Fibroblast of lung (primary cell): ENCODE measurements around the gene FAM50B. TPM values are rescaled to one million over a fixed set of nuclear protein-coding genes. Genes with fewer than 3 reads are reported as not detected.

ENCODE experiments used
- DNase-seq, 2 donors: peaks; one replicate each; pipeline versions ENCODE4 v3.0.0 to v3.0.0-alpha.2; 2010; ENCODE audit warnings: low read depth in 2 of 2
- H2AFZ ChIP-seq: 2 replicates; pipeline ENCODE4 v1.5.1; 2012; ENCODE audit warnings: low read length, control low read depth, inconsistent platforms
- H3K27ac ChIP-seq: 2 replicates; pipeline ENCODE4 v1.5.1; 2011; ENCODE audit warnings: low read length, control low read depth; ENCODE audit not compliant: insufficient read depth
- H3K27me3 ChIP-seq: 2 replicates; pipeline ENCODE4 v1.5.1; 2011; ENCODE audit warnings: mild to moderate bottlenecking, low read length; ENCODE audit not compliant: control insufficient read depth, insufficient read depth
- H3K36me3 ChIP-seq: 2 replicates; pipeline ENCODE4 v1.5.1; 2011; ENCODE audit warnings: low read length; ENCODE audit not compliant: control insufficient read depth, insufficient read depth
- H3K4me1 ChIP-seq: 2 replicates; pipeline ENCODE4 v1.5.1; 2011; ENCODE audit warnings: low read length; ENCODE audit not compliant: control insufficient read depth, insufficient read depth; ENCODE audit errors: extremely low read depth
- H3K4me2 ChIP-seq: 2 replicates; pipeline ENCODE4 v1.5.1; 2011; ENCODE audit warnings: low read length, control low read depth; ENCODE audit not compliant: insufficient read depth; ENCODE audit errors: extremely low read depth
- H3K4me3 ChIP-seq, 4 experiments: fragments of 200-600 bp in 1 of 4; sonication (generic) in 1 of 4; replicated peaks in 1 of 4; 2 replicates each; pipeline ENCODE4 v1.5.1; 2011 to 2016; ENCODE audit warnings: low read length in 4 of 4, low read depth in 3 of 4, mild to moderate bottlenecking in 3 of 4, control low read depth in 2 of 4, inconsistent platforms in 1 of 4, mixed read lengths in 1 of 4; ENCODE audit not compliant: insufficient read depth in 1 of 4; ENCODE audit errors: control extremely low read depth in 1 of 4
- H3K79me2 ChIP-seq: 2 replicates; pipeline ENCODE4 v1.5.1; 2012; ENCODE audit warnings: mild to moderate bottlenecking, low read length, inconsistent platforms; ENCODE audit not compliant: control insufficient read depth, insufficient read depth
- H3K9ac ChIP-seq: 2 replicates; pipeline ENCODE4 v1.5.1; 2011; ENCODE audit warnings: mild to moderate bottlenecking, low read length, control low read depth; ENCODE audit not compliant: insufficient read depth
- H3K9me3 ChIP-seq: 2 replicates; pipeline ENCODE4 v1.5.1; 2012; ENCODE audit warnings: low read depth, low read length; ENCODE audit not compliant: control insufficient read depth, insufficient read depth
- H4K20me1 ChIP-seq: 2 replicates; pipeline ENCODE4 v1.5.1; 2011; ENCODE audit warnings: low read length; ENCODE audit not compliant: control insufficient read depth, insufficient read depth; ENCODE audit errors: extremely low read depth
- CTCF ChIP-seq, 2 donors: IDR thresholded peaks in 1 of 2; conservative IDR thresholded peaks in 1 of 2; 1 replicate in 1 of 2; 2 replicates in 1 of 2; pipeline ENCODE4 v1.5.1; 2011 to 2012; ENCODE audit warnings: low read length in 2 of 2, control low read depth in 1 of 2, inconsistent platforms in 1 of 2, low read depth in 1 of 2, mild to moderate bottlenecking in 1 of 2
- EZH2 ChIP-seq: IDR thresholded peaks from 2 replicates; pipeline ENCODE4 v1.5.1; 2012; ENCODE audit warnings: low read length, control low read depth, mild to moderate bottlenecking; ENCODE audit errors: missing control alignments
- polyA plus RNA-seq, 2 donors: library from polyadenylated mRNA; depleted of rRNA in 1 of 2; stranded (reverse) in 1 of 2; unstranded in 1 of 2; fragments of >200 nt; gene quantifications; 2 replicates each; pipeline ENCODE4 v1.2.1, GENCODE V29; 2011 to 2012; ENCODE audit warnings: missing spikeins in 1 of 2
- total RNA-seq: library from RNA; depleted of rRNA; stranded (reverse); fragments of >200 nt; gene quantifications from 2 replicates; pipeline ENCODE4 v1.2.1, GENCODE V29; 2014

Gene FAM50B
- total and polyA plus RNA-seq, 2 donors (not counting 1 experiment from before 2014, with no cell fraction given), result 4.2 to 15.7 TPM

- Histone ChIP-seq H3K9ac (no peak overlapping the region), H2AFZ (no peak overlapping the region), H3K4me2 (no peak overlapping the region), H4K20me1 (no peaks in the 10 kb centered on the region), H3K27me3 (no peaks in the 10 kb centered on the region), H3K9me3 (no peaks in the 10 kb centered on the region), H3K27ac (no peak overlapping the region), H3K4me1 (no peaks in the 10 kb centered on the region), H3K79me2 (no peaks in the 10 kb centered on the region), H3K36me3 (no peaks in the 10 kb centered on the region), H3K4me3 (no peak overlapping the region)
- TF ChIP-seq CTCF (conservative IDR thresholded peaks at IDR 0.05 in 1 of 2, IDR thresholded peaks at IDR 0.05 in 1 of 2; ENCODE audit: low read depth in 1 of 2, low read length in 2 of 2) (no peak), EZH2 (no peak)
- DNase-seq, result no peak
These were observed 45.6 kb downstream of the FAM50B start for GRCh38 chr6:3894590-3895311.

GRCh38 chr6:3895312-3895653 lies 46.1 kb downstream of the FAM50B start:
- Histone ChIP-seq H2AFZ (no peak overlapping the region), H3K79me2 (no peaks in the 10 kb centered on the region), H3K4me1 (no peaks in the 10 kb centered on the region), H3K4me3 (no peak overlapping the region), H3K9me3 (no peaks in the 10 kb centered on the region), H3K36me3 (no peaks in the 10 kb centered on the region), H3K4me2 (no peak overlapping the region), H3K27ac (no peak overlapping the region), H3K9ac (no peak overlapping the region), H4K20me1 (no peaks in the 10 kb centered on the region), H3K27me3 (no peaks in the 10 kb centered on the region)
- no peak for DNase-seq
- TF ChIP-seq CTCF (conservative IDR thresholded peaks at IDR 0.05 in 1 of 2, IDR thresholded peaks at IDR 0.05 in 1 of 2; ENCODE audit: low read depth in 1 of 2, low read length in 2 of 2) (no peak), EZH2 (no peak)

- no peak for DNase-seq
- no peak overlapping the region for H3K4me3 ChIP-seq
- no peaks in the 10 kb centered on the region for H3K9me3 ChIP-seq
- H3K4me1 ChIP-seq, result no peaks in the 10 kb centered on the region
- no peak for TF ChIP-seq CTCF (conservative IDR thresholded peaks at IDR 0.05 in 1 of 2, IDR thresholded peaks at IDR 0.05 in 1 of 2; ENCODE audit: low read depth in 1 of 2, low read length in 2 of 2)
- no peak for TF ChIP-seq EZH2
- H3K9ac ChIP-seq, result no peak overlapping the region
- no peak overlapping the region for H2AFZ ChIP-seq
- no peaks in the 10 kb centered on the region for H4K20me1 ChIP-seq
- H3K36me3 ChIP-seq, result no peaks in the 10 kb centered on the region
- H3K79me2 ChIP-seq, result no peaks in the 10 kb centered on the region
- H3K27me3 ChIP-seq, result no peaks in the 10 kb centered on the region
- H3K4me2 ChIP-seq, result no peak overlapping the region
- no peak overlapping the region for H3K27ac ChIP-seq
These were observed 46.6 kb downstream of the FAM50B start for GRCh38 chr6:3895805-3896204.
